ENCODE results near the gene CHAC2. TPM values are rescaled to one million over a fixed set of nuclear protein-coding genes. Genes with fewer than 3 reads are reported as not detected.

Gene CHAC2
- total and polyA plus RNA-seq, 9 of the 15 experiments (the other 6 are each of a cell fraction or from before 2014, with no cell fraction given), result 9.8 to 35.6 (median 18.2) TPM

- TF ChIP-seq, protein P1, sequence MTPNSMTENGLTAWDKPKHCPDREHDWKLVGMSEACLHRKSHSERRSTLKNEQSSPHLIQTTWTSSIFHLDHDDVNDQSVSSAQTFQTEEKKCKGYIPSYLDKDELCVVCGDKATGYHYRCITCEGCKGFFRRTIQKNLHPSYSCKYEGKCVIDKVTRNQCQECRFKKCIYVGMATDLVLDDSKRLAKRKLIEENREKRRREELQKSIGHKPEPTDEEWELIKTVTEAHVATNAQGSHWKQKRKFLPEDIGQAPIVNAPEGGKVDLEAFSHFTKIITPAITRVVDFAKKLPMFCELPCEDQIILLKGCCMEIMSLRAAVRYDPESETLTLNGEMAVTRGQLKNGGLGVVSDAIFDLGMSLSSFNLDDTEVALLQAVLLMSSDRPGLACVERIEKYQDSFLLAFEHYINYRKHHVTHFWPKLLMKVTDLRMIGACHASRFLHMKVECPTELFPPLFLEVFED (CRISPR knock-in tag; conservative IDR thresholded peaks at IDR 0.05), result no peak
- TF ChIP-seq ZKSCAN3 (CRISPR knock-in tag; IDR thresholded peaks at IDR 0.05) (no peak), HEY1 (CRISPR knock-in tag; IDR thresholded peaks at IDR 0.05; ENCODE audit: borderline replicate concordance) (no peak), ZNF274 (IDR thresholded peaks at IDR 0.05; ENCODE audit: borderline replicate concordance, low read depth, low read length) (no peak), CBFA2T3 (IDR thresholded peaks at IDR 0.05) (no peak), GATAD2A (IDR thresholded peaks at IDR 0.05) (0 out of 2 replicates have a peak, but pooled peaks have one; percentile 78), BCOR (IDR thresholded peaks at IDR 0.05) (0 out of 2 replicates have a peak, but pooled peaks have one; percentile 12), HMG20A (CRISPR knock-in tag; conservative IDR thresholded peaks at IDR 0.05) (no peak), PTBP1 (IDR thresholded peaks at IDR 0.05; ENCODE audit: low read depth, low read length) (no peak), ZNF444 (CRISPR knock-in tag; IDR thresholded peaks at IDR 0.05) (no peak), CXXC5 (CRISPR knock-in tag; IDR thresholded peaks at IDR 0.05) (peak; percentile 94), ZNF644 (tag; IDR thresholded peaks at IDR 0.05; ENCODE audit: low read depth) (no peak), POLR2AphosphoS5 (IDR thresholded peaks at IDR 0.05; ENCODE audit: control insufficient read depth, insufficient read depth, low read depth, low read length) (peak; percentile 23; the same call in 1 of the 2 replicates), CHD1 (IDR thresholded peaks at IDR 0.05; ENCODE audit: low read length) (no peak)
- TF ChIP-seq, protein P2, sequence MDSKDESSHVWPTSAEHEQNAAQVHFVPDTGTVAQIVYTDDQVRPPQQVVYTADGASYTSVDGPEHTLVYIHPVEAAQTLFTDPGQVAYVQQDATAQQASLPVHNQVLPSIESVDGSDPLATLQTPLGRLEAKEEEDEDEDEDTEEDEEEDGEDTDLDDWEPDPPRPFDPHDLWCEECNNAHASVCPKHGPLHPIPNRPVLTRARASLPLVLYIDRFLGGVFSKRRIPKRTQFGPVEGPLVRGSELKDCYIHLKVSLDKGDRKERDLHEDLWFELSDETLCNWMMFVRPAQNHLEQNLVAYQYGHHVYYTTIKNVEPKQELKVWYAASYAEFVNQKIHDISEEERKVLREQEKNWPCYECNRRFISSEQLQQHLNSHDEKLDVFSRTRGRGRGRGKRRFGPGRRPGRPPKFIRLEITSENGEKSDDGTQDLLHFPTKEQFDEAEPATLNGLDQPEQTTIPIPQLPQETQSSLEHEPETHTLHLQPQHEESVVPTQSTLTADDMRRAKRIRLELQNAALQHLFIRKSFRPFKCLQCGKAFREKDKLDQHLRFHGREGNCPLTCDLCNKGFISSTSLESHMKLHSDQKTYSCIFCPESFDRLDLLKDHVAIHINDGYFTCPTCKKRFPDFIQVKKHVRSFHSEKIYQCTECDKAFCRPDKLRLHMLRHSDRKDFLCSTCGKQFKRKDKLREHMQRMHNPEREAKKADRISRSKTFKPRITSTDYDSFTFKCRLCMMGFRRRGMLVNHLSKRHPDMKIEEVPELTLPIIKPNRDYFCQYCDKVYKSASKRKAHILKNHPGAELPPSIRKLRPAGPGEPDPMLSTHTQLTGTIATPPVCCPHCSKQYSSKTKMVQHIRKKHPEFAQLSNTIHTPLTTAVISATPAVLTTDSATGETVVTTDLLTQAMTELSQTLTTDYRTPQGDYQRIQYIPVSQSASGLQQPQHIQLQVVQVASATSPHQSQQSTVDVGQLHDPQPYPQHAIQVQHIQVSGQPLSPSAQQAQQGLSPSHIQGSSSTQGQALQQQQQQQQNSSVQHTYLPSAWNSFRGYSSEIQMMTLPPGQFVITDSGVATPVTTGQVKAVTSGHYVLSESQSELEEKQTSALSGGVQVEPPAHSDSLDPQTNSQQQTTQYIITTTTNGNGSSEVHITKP (IDR thresholded peaks at IDR 0.05; ENCODE audit: partially characterized antibody), result peak; percentile 48
- TF ChIP-seq, protein P3, sequence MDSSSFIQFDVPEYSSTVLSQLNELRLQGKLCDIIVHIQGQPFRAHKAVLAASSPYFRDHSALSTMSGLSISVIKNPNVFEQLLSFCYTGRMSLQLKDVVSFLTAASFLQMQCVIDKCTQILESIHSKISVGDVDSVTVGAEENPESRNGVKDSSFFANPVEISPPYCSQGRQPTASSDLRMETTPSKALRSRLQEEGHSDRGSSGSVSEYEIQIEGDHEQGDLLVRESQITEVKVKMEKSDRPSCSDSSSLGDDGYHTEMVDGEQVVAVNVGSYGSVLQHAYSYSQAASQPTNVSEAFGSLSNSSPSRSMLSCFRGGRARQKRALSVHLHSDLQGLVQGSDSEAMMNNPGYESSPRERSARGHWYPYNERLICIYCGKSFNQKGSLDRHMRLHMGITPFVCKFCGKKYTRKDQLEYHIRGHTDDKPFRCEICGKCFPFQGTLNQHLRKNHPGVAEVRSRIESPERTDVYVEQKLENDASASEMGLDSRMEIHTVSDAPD (CRISPR knock-in tag; IDR thresholded peaks at IDR 0.05), result no peak
Measured at GRCh38 chr2:53786705-53787613, 19.4 kb downstream of the CHAC2 start, which contains the start of the genes ASB3 and ERLEC1 (continued).

Measured in K562 (cell line).